RWPE2 (cell line): ENCODE measurements around the gene CFAP77.

Experiments used
- ATAC-seq: fragments of 200-7000 bp; cut with Tn5 transposase; 3 replicates; pipeline ENCODE4 v1.9.1; 2021; ENCODE audit warnings: low read depth
- DNase-seq: peaks from one replicate; pipeline ENCODE4 v3.0.0-alpha.2; 2020; ENCODE audit warnings: low spot score
- H3K27ac ChIP-seq: fragments of 450-650 bp; 2 replicates; pipeline ENCODE4 v1.5.1; 2017; ENCODE audit warnings: mild to moderate bottlenecking; ENCODE audit not compliant: poor library complexity, severe bottlenecking
- H3K27me3 ChIP-seq: fragments of 250-450 bp; sonication (Bioruptor Pico); 2 replicates; pipeline ENCODE4 v1.5.1; 2021; ENCODE audit warnings: mild to moderate bottlenecking, moderate library complexity; ENCODE audit not compliant: insufficient read depth, poor library complexity, severe bottlenecking
- H3K36me3 ChIP-seq: fragments of 250-450 bp; sonication (Bioruptor Pico); 2 replicates; pipeline ENCODE4 v1.5.1; 2020; ENCODE audit warnings: low read depth, mild to moderate bottlenecking, moderate library complexity
- H3K4me1 ChIP-seq: fragments of 250-450 bp; sonication (Bioruptor Pico); 2 replicates; pipeline ENCODE4 v1.5.1; 2021; ENCODE audit warnings: mild to moderate bottlenecking, moderate library complexity; ENCODE audit not compliant: insufficient read depth, poor library complexity, severe bottlenecking
- H3K4me3 ChIP-seq: fragments of 250-450 bp; sonication (Bioruptor Pico); 2 replicates; pipeline ENCODE4 v1.5.1; 2021; ENCODE audit warnings: mild to moderate bottlenecking, moderate library complexity; ENCODE audit not compliant: severe bottlenecking
- H3K9me3 ChIP-seq: fragments of 250-450 bp; sonication (Bioruptor Pico); 2 replicates; pipeline ENCODE4 v1.5.1; 2021; ENCODE audit warnings: mild to moderate bottlenecking, moderate library complexity; ENCODE audit not compliant: severe bottlenecking
- CTCF ChIP-seq: fragments of 450-650 bp; IDR thresholded peaks from one replicate; pipeline ENCODE4 v1.5.1; 2017; ENCODE audit warnings: mild to moderate bottlenecking, moderate library complexity; ENCODE audit not compliant: poor library complexity, severe bottlenecking

Gene CFAP77

GRCh38 chr9:132518626-132519025 is 108.6 kb downstream of the CFAP77 start:
- Histone ChIP-seq H3K4me1 (no peaks in the 10 kb centered on the region), H3K27ac (no peak overlapping the region), H3K27me3 (peaks cover 12% of the 10 kb centered on the region), H3K4me3 (no peak overlapping the region), H3K9me3 (no peaks in the 10 kb centered on the region), H3K36me3 (no peaks in the 10 kb centered on the region)
- DNase-seq (no peak), ATAC-seq (no peak)
- no peak for TF ChIP-seq CTCF

GRCh38 chr9:132519033-132519432 is 109.0 kb downstream of the CFAP77 start:
- TF ChIP-seq CTCF = no peak
- DNase-seq (no peak), ATAC-seq (no peak)
- Histone ChIP-seq H3K9me3 (no peaks in the 10 kb centered on the region), H3K4me1 (no peaks in the 10 kb centered on the region), H3K4me3 (no peak overlapping the region), H3K36me3 (no peaks in the 10 kb centered on the region), H3K27me3 (peaks cover 12% of the 10 kb centered on the region), H3K27ac (no peak overlapping the region)

GRCh38 chr9:132520612-132521011 is 110.6 kb downstream of the CFAP77 start:
- peaks cover 9% of the 10 kb centered on the region for H3K27me3 ChIP-seq
- DNase-seq = no peak
- H3K9me3 ChIP-seq = no peaks in the 10 kb centered on the region
- no peak for TF ChIP-seq CTCF
- no peak for ATAC-seq
- H3K4me3 ChIP-seq = no peak overlapping the region
- no peaks in the 10 kb centered on the region for H3K4me1 ChIP-seq
- H3K36me3 ChIP-seq = no peaks in the 10 kb centered on the region
- no peak overlapping the region for H3K27ac ChIP-seq

- no peak overlapping the region for H3K4me3 ChIP-seq
- no peak overlapping the region for H3K27ac ChIP-seq
- no peaks in the 10 kb centered on the region for H3K9me3 ChIP-seq
- ATAC-seq (no peak), DNase-seq (no peak)
- no peaks in the 10 kb centered on the region for H3K36me3 ChIP-seq
- H3K4me1 ChIP-seq = no peaks in the 10 kb centered on the region
- H3K27me3 ChIP-seq = peaks cover 6% of the 10 kb centered on the region
- no peak for TF ChIP-seq CTCF
Measured at GRCh38 chr9:132525308-132526023, 115.5 kb downstream of the CFAP77 start.

GRCh38 chr9:132531195-132531594 is 121.2 kb downstream of the CFAP77 start:
- peaks cover 25% of the 10 kb centered on the region for H3K27me3 ChIP-seq
- no peaks in the 10 kb centered on the region for H3K36me3 ChIP-seq
- ATAC-seq = no peak
- TF ChIP-seq CTCF = no peak
- DNase-seq = no peak
- H3K4me1 ChIP-seq = no peaks in the 10 kb centered on the region
- no peak overlapping the region for H3K27ac ChIP-seq
- H3K4me3 ChIP-seq = no peak overlapping the region
- peaks cover 8% of the 10 kb centered on the region for H3K9me3 ChIP-seq
